Measurements from ENCODE around the gene SMIM14.
"Not testable (repeated sequence)": the region's sequence is repeated elsewhere in the genome, so short reads cannot be mapped to it uniquely, and the experiment has no call there.

The SMIM14 gene

GRCh38 chr4:39638354-39639239, at the start of gene SMIM14:
Gene SMIM14, minus strand, starts transcription at chr4:39638865. Its CDS starts 33,720 bp downstream, at chr4:39605145.
- intact Hi-C loops (cut with DNase I) = loop anchor here (1.0 to 5.0 kb wide), 4 partner anchors 60 to 338 kb away; partner anchors contain the start of genes LIAS, PDS5A, RPL9 and UBE2K
- peak; percentile 98 to 100 (median 98) for DNase-seq

- intact Hi-C loops (cut with DNase I) = no loop called here
- no peak for DNase-seq
Measured at GRCh38 chr4:39687014-39687413, 48.3 kb upstream of the SMIM14 start.

GRCh38 chr4:39685990-39686389, 47.3 kb upstream of the SMIM14 start:
- intact Hi-C loops (cut with DNase I) = no loop called here
- no peak for DNase-seq

GRCh38 chr4:39682138-39682537, 43.5 kb upstream of the SMIM14 start:
- DNase-seq = no peak
- intact Hi-C loops (cut with DNase I) = no loop called here

- intact Hi-C loops (cut with DNase I); DNase-seq: not testable (repeated sequence)
Measured at GRCh38 chr4:39681003-39681402, 42.3 kb upstream of the SMIM14 start.

- intact Hi-C loops (cut with DNase I) = not testable (repeated sequence)
Measured at GRCh38 chr4:39675681-39676080, 37.0 kb upstream of the SMIM14 start.

GRCh38 chr4:39670296-39670695, 31.6 kb upstream of the SMIM14 start:
- intact Hi-C loops (cut with DNase I); DNase-seq: not testable (repeated sequence)

More at GRCh38 chr4:39675681-39676080, 37.0 kb upstream of the SMIM14 start:
- DNase-seq = not testable (repeated sequence)

GRCh38 chr4:39668887-39669286, 30.2 kb upstream of the SMIM14 start:
- no peak for DNase-seq
- intact Hi-C loops (cut with DNase I) = no loop called here

GRCh38 chr4:39667706-39668105, 29.0 kb upstream of the SMIM14 start:
- DNase-seq = no peak
- intact Hi-C loops (cut with DNase I) = no loop called here

GRCh38 chr4:39664828-39665731, 26.4 kb upstream of the SMIM14 start:
- no peak for DNase-seq
- intact Hi-C loops (cut with DNase I) = no loop called here

GRCh38 chr4:39662683-39663082, 24.0 kb upstream of the SMIM14 start:
- intact Hi-C loops (cut with DNase I) = no loop called here
- no peak for DNase-seq

- DNase-seq = no peak
- intact Hi-C loops (cut with DNase I) = no loop called here
Measured at GRCh38 chr4:39660757-39661156, 22.1 kb upstream of the SMIM14 start.

- no peak for DNase-seq
- intact Hi-C loops (cut with DNase I) = no loop called here
Measured at GRCh38 chr4:39660045-39660444, 21.4 kb upstream of the SMIM14 start.

GRCh38 chr4:39658756-39659155, 20.1 kb upstream of the SMIM14 start:
- intact Hi-C loops (cut with DNase I) = no loop called here

GRCh38 chr4:39657465-39657864, 18.8 kb upstream of the SMIM14 start:
- intact Hi-C loops (cut with DNase I) = no loop called here
- no peak for DNase-seq

More at GRCh38 chr4:39658756-39659155, 20.1 kb upstream of the SMIM14 start:
- DNase-seq = no peak

- DNase-seq; intact Hi-C loops (cut with DNase I): not testable (repeated sequence)
Measured at GRCh38 chr4:39656638-39657037, 18.0 kb upstream of the SMIM14 start.

GRCh38 chr4:39655876-39656275, 17.2 kb upstream of the SMIM14 start:
- no peak for DNase-seq
- intact Hi-C loops (cut with DNase I) = no loop called here

- intact Hi-C loops (cut with DNase I) = no loop called here
- DNase-seq = no peak
Measured at GRCh38 chr4:39655211-39655610, 16.5 kb upstream of the SMIM14 start.

GRCh38 chr4:39651586-39651985, 12.9 kb upstream of the SMIM14 start:
- intact Hi-C loops (cut with DNase I); DNase-seq: not testable (repeated sequence)

GRCh38 chr4:39649639-39650265, 11.1 kb upstream of the SMIM14 start:
- DNase-seq = no peak
- intact Hi-C loops (cut with DNase I) = no loop called here
